Measurements from ENCODE around the gene PTPN1.

The PTPN1 gene

GRCh38 chr20:50580016-50580747 is 70.0 kb downstream of the PTPN1 start:
- peak; percentile 36 for DNase-seq

GRCh38 chr20:50580842-50581544 is 70.8 kb downstream of the PTPN1 start:
- no peak for DNase-seq

GRCh38 chr20:50582092-50582491 is 71.9 kb downstream of the PTPN1 start:
- DNase-seq, result no peak

GRCh38 chr20:50582591-50583234 is 72.5 kb downstream of the PTPN1 start:
- no peak for DNase-seq

- no peak for DNase-seq
Measured at GRCh38 chr20:50583442-50584150, 73.4 kb downstream of the PTPN1 start.

- DNase-seq, result no peak
Measured at GRCh38 chr20:50584687-50585086, 74.5 kb downstream of the PTPN1 start.

GRCh38 chr20:50585214-50585613 is 75.0 kb downstream of the PTPN1 start:
- no peak for DNase-seq

- no peak for DNase-seq
Measured at GRCh38 chr20:50585678-50586077, 75.5 kb downstream of the PTPN1 start.

- no peak for DNase-seq
Measured at GRCh38 chr20:50586531-50587232, 76.5 kb downstream of the PTPN1 start.

- no peak for DNase-seq
Measured at GRCh38 chr20:50587291-50587961, 77.2 kb downstream of the PTPN1 start.

- DNase-seq, result peak; percentile 59
Measured at GRCh38 chr20:50588034-50588736, 78.0 kb downstream of the PTPN1 start.

- no peak for DNase-seq
Measured at GRCh38 chr20:50589548-50590347, 79.6 kb downstream of the PTPN1 start.

GRCh38 chr20:50590348-50590664 is 80.1 kb downstream of the PTPN1 start:
- DNase-seq, result no peak

GRCh38 chr20:50591233-50591852 is 81.2 kb downstream of the PTPN1 start:
- DNase-seq, result no peak

GRCh38 chr20:50592282-50593004 is 82.3 kb downstream of the PTPN1 start:
- no peak for DNase-seq

GRCh38 chr20:50593005-50593335 is 82.8 kb downstream of the PTPN1 start:
- DNase-seq, result no peak

GRCh38 chr20:50594231-50594590 is 84.0 kb downstream of the PTPN1 start:
- no peak for DNase-seq

GRCh38 chr20:50594591-50595432 is 84.6 kb downstream of the PTPN1 start:
- no peak for DNase-seq

- no peak for DNase-seq
Measured at GRCh38 chr20:50595433-50595895, 85.3 kb downstream of the PTPN1 start.
